22Rv1 (cell line): ENCODE measurements around the gene GJB2.

Source experiments
- H3K27ac ChIP-seq: fragments of 450-650 bp; 2 replicates; pipeline ENCODE4 v1.5.1; 2017
- ZFX ChIP-seq: fragments of 450-650 bp; IDR thresholded peaks from 2 replicates; pipeline ENCODE4 v1.6.1; 2017; ENCODE audit warnings: antibody characterized with exemption, borderline replicate concordance
- TF ChIP-seq, protein P1 (sequence below): fragments of 450-650 bp; IDR thresholded peaks from 2 replicates; pipeline ENCODE4 v1.5.1; 2017; ENCODE audit warnings: mild to moderate bottlenecking

GJB2 gene

DNA sequence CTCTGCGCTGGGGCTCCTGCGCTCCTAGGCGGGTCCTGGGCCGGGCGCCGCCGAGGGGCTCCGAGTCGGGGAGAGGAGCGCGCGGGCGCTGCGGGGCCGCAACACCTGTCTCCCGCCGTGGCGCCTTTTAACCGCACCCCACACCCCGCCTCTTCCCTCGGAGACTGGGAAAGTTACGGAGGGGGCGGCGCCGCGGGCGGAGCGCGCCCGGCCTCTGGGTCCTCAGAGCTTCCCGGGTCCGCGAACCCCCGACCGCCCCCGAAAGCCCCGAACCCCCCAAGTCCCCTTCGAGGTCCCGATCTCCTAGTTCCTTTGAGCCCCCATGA, at the start of gene GJB2:
TSS of gene GJB2 (minus strand) at position 103 of the 326 bp plus-strand sequence. CDS start 3,357 bp downstream, outside the sequence.
- TF ChIP-seq, protein P1, sequence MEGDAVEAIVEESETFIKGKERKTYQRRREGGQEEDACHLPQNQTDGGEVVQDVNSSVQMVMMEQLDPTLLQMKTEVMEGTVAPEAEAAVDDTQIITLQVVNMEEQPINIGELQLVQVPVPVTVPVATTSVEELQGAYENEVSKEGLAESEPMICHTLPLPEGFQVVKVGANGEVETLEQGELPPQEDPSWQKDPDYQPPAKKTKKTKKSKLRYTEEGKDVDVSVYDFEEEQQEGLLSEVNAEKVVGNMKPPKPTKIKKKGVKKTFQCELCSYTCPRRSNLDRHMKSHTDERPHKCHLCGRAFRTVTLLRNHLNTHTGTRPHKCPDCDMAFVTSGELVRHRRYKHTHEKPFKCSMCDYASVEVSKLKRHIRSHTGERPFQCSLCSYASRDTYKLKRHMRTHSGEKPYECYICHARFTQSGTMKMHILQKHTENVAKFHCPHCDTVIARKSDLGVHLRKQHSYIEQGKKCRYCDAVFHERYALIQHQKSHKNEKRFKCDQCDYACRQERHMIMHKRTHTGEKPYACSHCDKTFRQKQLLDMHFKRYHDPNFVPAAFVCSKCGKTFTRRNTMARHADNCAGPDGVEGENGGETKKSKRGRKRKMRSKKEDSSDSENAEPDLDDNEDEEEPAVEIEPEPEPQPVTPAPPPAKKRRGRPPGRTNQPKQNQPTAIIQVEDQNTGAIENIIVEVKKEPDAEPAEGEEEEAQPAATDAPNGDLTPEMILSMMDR, result no peak
- TF ChIP-seq ZFX, result no peak
- no peak within 1 kb of the TSS for H3K27ac ChIP-seq

DNA sequence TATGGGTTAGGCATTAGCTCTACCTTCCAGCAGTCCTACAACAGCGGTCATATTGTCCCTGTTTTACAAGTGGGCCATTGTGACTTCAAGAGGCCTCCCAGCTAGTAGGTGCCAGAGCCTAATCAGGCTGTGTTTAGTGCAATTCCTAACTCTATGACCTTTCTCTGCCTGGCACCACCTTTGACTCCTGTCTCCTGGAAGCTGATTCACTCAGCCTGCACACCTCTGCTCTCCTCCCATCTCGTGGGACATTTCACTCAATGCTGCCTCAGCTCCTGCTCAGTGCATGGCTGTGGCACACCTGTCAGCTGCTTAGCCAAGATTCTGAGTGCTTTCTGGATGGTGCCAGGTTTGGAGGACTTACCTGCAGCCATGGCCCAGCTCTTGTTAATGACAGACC, 48.9 kb upstream of the GJB2 start:
- H3K27ac ChIP-seq, result no peak overlapping the region
- TF ChIP-seq, protein P1, result no peak
- TF ChIP-seq ZFX, result no peak

DNA sequence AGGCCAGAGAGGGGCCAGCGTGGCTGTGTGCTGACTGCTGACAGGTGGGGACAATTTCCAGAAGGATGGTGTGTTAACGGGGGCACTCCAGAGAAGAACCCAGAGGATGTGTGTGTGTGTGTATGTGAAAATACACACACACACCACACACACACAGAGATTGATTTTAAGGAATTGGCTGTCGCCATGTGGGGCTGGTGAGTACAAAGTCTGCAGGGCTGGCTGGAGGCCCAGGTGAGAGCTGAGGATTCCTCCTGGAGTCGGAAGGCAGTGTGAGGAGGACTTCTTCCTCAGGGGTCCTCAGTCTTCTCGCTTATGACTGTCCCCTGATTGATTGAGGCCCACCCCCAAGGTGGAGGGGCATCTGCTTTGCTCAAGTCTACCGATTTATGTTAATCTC, 47.0 kb upstream of the GJB2 start:
- no peak overlapping the region for H3K27ac ChIP-seq
- TF ChIP-seq, protein P1, result no peak
- no peak for TF ChIP-seq ZFX

DNA sequence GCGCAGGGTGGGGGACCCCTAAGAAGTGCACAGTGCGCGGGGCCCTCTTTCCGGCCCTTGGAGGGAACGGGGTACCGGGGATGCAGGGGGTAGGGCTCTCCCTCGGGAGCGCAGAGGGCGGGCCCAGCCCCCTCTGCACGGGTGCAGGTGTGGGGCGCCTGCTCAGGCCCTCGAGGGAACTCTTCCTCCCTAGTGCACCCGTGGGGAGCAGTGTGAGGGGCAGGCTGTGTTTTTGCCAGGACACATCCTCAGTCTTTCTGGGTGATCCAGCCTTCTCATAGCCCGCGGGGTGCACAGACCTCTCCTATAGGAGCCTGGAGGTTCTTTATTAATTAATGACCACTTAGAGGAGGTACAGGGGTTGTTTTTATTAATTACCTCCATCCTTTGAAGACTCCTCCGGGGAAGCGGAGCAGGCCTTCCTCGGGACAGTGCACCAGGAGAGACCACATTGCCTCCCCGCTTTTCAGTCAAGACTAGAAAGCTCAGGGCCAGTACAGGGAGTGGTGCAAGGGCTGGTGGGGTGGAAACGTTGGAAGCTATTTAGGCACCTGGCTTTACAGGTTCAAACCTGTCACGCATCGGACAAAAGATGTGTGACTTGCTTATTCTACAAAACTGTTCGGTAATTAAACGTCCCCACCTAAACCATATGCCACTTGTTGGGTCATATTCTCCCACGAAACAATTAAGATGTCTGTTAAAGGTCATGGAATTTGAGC, 40.0 kb upstream of the GJB2 start:
- no peak for TF ChIP-seq ZFX
- TF ChIP-seq, protein P1, result no peak
- H3K27ac ChIP-seq, result no peak overlapping the region

DNA sequence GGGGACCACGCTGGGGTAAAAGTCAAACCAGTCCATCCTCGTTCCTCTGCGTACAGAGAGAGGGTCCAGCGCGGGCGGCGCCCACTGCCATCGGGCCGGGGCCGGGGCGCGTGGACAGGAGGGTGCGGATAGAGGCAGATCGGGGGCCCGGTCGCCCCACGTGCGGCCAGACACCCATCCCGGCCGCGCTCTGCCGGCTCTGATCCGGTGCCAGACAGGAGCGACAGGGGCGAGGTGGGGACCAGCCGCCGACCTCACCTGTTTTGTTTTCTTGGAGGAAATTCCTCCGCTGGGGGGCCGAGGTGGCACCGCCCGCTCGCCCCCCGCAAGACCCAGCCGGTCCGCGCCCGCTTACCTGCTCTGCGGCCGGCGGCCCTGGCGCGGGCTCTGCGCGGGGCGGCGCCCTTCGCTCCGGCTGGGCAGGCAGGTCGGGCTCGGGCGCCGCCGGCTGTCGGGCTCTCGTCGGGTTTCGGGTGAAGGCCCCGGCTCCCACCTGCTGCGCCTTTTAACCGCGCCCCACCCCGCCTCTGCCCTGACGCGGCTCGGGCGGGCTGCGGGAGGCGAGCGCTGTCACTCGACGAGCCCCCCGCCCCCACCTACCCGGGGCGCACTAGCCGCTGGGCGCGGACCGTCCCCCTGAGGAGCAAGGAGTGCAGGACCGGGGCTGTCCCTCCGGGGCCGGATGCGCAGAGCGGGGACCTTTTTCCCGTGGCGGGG, 39.3 kb upstream of the GJB2 start, which contains the start of gene GJB6:
TSS of gene GJB6 (minus strand) at position 481 of the 717 bp plus-strand sequence. CDS start 8,839 bp downstream, outside the sequence.
- no peak within 1 kb of the TSS for H3K27ac ChIP-seq
- TF ChIP-seq ZFX, result no peak
- TF ChIP-seq, protein P1, result peak; percentile 56

DNA sequence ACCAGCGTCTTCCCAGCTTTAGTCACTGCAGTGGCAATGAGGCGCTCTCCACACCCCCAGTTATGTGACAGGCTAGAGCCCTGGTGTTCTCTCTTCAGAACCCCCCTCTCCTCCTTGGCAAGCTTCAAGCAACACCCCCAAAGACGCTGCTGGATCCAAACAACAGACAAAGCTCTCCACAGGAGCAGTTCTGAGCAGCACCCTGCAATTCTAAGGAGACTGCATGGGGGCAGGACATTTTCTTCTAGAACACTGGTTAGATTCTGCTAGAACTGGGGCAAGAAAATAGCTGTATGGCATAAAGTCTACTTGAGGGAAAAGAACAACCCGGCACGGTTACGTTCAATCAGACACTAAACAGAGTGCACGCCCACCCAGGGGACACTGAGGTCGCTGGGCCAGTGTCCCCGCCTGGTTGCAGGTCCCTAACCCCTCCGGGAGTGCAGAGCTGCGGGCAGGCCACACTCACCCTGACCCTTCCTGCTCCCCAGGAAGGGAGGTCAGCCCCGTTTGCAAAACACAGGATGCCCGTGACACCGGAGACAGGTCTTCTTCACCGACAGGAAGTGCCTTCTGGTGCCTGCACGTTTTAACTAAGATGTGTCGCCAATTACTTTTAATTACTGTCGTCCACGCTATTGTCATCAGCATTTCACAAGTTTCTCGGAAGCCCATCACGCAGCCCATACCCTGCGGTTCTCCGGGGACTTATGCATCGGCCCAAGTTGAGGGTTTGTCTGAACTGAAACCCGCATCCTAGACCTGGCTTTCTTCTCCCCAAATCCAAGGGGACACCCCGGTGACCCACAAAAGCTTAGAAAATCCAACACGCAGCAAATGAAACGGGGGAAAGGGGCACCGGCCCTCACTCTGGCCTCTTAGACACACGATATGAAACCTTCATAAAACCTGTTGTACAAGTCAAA, 38.4 kb upstream of the GJB2 start:
- no peak overlapping the region for H3K27ac ChIP-seq
- TF ChIP-seq, protein P1, result no peak
- TF ChIP-seq ZFX, result no peak
